Stimulated activated CD4-positive, alpha-beta T cell treated with anti-CD3 and anti-CD28 coated beads, Interleukin-15, amount 100 ng/mL, for 48 hours (primary cell): ENCODE results near the gene CSMD2.

Experiments used
- DNase-seq, 2 donors: peaks; one replicate each; pipeline ENCODE4 v3.0.0-alpha.2; 2020; ENCODE audit warnings: low read depth in 2 of 2

Gene CSMD2

DNA sequence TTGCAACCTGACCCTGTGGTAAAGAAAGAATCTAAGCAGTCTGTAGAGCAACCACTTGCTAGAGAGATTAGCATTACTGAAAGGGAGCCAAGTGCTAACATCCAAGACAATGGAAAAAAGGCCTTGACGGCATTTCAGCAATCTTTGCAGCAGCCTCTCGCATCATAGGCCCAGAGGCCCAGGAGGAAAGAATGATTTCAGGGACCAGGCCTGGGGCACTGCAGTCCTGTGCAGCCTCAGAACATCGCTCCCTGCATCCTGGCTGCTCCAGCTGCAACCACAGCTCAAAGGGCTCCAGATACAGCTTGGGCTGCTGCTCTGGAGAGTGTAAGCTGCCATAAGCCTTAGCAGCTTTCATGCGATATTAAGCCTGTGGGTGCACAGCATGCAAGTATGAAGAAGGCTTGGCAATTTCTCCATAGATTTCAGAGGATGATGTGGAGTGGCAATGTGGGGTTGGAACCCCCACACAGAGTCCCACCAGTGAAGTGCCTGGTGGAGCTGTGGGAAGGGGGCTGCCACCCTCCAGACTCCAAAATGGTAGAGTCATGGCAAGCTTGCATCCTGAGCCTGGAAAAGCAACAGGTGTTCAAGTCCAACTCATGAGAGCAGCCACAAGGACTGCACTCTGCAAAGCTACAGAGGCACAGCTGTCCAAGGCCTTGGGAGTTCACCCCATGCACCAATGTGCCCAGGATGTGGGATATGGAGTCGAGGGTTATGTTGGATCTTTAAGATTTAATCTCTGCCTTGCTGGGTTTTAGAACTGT, 411.8 kb downstream of the CSMD2 start:
- no peak for DNase-seq

DNA sequence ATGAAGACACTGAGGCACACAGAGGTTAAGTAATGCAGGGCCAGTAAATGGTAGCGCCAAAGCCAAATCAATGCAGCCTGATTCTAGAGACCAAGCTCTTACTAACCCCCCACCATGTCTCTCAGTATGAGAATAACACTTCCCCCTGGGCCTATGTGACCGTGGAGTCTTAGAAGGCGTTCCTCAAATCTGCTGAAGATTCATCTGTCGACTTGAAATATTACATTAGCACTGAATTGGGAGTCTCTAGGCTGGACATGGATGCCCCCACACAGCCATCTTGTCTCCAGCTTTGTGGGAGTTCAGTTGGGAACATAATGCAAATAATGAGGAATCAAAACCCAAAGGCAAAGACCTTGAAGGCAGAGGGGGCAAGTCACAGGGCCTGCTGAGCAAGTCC, 419.1 kb downstream of the CSMD2 start:
- DNase-seq = no peak

DNA sequence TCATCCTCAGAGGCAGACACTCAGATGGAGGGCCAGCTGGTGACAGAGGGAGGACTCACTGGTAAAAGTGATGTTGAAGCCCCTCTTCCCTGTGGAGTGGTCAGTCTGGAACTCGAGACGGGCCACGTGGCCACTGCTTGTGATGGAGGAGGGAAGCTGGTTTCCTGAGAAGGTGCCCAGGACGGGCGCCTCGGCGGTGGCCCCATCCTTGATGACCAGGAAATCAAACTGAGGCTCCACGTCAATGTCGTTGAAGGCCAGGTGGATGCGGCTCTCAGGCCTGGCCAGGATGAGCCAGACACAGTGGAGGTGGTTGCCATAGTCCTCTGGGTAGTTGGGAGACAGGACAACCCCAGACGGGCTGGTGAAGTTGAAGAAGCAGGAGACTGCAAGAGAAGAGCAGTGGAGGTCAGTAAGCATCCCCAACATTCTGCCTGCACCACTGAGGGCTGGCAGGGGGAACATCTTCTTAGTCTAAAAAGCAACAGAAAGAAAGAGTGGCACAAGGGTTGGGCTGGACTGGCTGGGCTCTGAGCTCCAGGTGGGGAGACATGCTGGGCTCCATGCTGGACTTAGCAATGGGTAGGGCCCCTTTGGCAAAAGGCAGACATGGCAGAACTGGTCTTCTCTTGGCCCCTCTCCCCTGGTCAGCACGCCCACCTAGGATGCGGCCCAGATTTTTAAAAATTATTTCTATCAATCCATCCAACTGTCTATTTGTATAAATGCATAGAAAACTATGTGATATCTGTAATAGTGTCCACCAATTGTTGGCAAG, 421.6 kb downstream of the CSMD2 start:
- no peak for DNase-seq

DNA sequence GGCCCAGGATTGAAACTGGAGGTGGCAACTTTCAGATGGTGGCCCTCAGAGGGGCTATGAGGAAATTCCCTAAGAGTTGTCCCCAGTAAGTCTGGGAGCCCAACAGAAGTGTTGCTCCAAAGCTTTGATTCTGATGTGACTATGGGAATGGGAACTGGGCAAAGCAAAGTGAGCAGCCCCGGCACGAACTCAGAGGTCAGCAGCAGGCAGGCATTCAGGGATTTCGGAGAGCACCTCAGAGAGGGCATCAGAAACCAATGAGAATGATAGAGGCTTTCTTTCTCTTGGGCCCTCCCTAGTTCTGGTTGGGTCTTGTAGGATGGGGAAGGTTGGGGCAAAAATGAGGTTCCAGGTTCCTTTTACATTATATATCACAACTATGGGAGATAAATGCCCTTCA, 422.4 kb downstream of the CSMD2 start:
- no peak for DNase-seq

DNA sequence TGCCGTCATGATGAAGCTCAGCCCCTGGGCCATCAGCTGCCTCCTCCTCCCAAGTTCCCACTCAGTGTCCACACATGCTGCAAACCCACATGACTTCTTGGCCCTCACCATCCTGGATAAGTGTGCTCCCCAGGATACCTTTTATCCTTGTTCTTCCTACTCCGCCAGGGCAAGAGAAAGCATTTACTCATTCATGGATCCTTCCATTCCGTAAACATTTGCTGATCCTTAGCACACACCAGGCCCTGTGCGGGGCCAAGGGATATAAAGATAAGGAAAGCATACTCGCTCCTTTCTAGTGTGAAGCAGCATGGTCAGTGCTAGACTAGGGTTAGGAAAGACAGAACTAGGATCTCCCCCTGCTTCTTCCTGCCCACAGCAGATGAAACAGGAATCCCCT, 423.3 kb downstream of the CSMD2 start:
- DNase-seq = no peak

DNA sequence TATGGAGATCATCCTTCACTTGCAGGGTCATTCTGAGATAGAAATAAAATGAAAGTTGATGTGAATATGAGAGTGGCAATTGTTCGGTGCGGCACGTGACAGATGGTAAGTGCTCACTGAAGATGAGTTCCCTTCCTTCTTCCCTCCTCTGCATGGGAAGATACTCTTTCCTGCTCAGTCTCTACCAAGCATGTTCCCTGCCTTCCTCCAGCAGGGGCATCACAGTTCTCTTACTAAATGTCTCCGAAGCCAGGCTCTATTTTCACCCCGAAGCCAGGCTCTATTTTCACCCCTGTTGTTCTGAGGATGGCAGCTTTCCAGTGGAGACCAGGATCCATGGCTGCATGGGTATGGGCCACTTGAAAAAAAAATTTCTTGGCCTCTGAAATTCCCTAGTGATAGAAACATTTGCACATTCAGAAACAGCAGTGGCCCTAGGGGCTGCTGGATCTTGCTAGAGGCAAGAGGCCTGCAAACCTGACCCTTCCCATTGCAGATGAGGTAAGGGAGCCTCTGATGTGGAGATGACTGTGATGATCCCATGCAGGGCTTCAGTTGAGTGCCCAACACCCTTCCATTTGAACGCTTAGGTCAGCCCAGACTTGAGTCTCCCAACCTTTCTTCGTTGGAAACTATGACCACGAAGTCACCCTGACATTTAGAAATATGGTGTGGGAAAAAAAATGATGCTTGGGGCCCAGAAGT, 424.8 kb downstream of the CSMD2 start:
- no peak for DNase-seq

DNA sequence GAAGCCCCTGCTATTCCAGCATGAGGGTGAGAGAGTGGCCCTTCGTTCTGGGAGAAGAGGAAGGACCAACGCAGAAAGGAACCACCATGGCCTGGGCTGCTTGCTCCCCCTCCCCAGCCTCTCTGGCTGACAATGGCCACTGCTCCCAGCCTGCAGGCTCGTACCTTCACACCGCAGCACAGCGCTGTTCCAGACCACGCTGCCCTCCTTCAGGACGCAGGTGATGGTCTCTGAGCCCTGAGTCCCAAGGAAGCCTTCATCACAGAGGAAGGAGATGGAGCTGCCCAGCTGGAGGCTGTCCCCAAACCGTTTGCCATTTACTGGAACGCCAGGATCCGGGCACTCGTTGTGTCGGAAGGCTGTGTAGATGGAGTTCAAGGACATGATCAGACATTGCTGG, 426.1 kb downstream of the CSMD2 start:
- DNase-seq = no peak

DNA sequence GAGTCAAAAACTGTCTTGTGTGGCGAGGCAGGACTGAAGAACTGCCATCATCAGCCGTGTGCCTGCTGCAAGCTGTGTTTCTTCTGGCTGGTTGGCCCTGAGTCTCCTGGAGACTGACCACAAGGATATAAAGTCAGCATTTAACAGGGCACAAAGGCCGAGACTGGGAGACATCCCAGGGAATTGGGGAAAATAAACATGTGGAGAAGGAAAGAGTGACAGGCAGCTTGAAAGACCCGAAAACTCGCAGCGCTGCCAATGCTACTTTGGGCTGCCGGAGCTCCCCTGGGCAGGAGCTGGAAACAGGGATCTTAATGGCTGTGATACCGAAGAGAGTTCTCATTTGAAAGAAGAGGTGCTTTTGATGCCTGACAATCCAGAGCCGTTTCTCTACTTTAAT, 426.5 kb downstream of the CSMD2 start:
- no peak for DNase-seq

DNA sequence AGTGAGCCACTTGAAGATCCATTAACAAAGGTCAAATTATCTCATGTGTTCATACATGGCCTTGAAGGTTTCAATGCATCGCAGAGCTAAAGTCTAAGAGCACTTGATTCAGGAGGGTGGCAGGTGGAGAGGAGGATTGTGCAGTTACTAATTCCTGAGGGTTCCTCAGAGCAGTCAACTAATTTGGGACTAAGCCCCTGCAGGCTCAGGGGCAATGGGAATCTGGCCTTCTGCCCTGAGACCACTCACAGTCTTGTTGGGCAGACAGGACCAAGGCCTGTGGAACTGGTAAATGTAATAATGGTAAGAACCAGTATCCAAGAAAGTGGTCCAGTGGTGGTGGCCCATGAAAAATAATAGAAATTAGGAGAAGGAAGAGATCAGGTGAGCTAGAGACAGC, 428.5 kb downstream of the CSMD2 start:
- no peak for DNase-seq

DNA sequence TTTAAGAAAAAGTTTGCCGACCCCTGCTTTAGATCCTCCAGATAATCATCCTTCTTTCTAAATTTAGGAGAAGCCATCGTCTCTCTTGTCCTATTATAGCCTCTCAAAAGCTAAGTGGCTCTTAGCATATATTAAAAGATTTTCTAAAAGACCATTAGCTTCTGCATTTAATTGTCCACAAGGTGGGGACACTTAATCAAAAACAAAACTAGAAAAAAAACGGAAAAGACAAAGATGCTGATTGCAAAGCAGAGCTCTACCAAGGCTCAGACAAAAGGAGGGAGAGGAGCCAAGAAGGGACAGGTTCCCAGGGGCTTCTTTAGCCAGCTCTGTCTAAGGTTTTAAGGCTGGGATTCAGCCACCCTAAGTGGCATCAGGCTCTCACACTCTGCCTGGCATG, 429.4 kb downstream of the CSMD2 start:
- DNase-seq = no peak

DNA sequence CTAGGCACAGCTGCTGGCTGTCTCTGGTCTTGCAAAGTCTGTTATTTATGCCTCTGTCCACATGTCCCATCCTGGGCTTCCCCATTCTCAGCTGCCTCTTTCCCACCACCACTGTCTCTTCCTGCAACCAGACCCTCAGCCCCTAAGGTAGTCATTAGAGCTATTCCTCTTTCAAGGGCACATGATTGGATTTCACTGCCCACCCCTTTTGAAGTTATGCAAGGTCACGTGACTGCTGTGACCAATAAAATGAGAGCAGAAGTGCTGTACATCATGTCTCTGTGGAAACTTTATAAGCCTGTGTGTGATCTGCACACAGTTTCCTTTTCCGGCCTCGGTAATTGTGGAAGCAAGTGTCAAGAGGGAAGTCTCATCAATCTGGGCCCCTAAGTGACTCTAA, 437.7 kb downstream of the CSMD2 start:
- no peak for DNase-seq

DNA sequence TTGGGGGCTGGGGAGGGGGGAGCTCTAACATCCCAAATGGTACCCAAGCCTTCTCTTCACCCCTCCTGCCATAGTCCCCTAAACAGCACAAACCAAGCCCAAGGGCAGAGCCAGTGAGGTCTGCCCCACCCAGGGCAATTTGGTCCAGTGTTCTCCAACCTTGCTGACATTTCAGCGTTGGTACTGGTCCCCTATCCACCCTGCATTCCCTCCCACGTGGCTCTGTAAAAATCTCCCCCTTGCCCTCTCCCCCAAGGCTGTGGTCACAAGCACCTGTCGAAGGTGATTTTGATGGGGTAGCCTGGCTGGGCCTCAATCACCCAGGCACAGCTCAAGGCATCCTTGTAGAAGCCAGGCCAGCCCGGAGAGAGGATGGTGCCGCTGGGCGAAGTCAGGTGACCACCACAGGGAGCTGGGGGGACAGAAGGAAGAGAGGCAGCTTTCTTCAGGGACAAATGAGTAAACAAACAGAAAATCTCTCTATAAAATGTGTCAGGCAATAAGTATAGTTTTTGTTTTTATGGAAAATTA, 438.7 kb downstream of the CSMD2 start:
- DNase-seq = no peak

DNA sequence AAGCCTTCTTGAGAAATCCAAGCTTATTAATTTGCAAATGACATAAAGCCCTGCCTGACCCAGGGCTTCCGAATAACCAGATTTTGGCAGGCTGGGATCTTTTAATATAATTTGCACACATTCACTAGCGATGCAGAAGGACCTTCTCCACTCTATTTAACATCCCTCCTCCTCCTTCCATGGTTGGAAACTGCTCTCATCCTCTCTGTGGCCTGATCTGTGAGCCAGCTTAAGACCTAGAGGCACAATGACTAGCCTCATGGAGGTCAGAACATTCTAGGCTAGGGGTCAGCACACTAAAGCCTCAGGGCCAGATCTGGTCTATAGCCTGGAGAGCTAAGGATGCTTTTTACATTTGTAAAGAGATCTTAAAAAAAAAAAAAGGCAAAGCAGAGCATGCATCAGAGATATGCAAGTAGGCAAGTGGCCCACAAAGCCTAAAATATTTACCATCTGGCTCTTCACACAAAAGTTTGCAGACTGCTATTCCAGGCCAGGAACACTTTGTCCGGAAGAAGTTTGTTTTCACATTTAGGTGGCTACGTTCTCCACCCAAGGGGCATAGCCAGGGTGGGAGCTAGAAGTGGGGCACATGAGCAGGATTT, 439.4 kb downstream of the CSMD2 start:
- DNase-seq = no peak

DNA sequence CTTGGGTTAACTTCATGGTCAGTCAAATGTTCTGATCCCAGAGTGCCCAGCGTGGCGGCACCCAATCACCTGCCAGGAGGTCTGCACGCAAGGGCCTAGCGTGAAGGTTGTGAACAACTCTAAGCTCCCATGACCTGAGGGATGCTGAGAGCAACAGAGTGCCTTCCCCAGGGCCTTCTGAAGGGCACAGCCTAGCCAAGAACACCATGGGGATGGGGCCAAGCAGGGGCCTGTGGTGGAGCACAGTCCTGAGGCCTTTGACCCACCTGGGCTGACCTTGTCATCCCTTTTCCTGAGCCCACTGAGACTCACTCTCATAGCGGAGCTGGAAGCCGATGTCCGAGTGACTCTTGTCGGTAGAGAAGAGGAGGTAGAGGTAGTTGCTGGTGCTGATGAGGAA, 440.0 kb downstream of the CSMD2 start:
- DNase-seq = no peak

DNA sequence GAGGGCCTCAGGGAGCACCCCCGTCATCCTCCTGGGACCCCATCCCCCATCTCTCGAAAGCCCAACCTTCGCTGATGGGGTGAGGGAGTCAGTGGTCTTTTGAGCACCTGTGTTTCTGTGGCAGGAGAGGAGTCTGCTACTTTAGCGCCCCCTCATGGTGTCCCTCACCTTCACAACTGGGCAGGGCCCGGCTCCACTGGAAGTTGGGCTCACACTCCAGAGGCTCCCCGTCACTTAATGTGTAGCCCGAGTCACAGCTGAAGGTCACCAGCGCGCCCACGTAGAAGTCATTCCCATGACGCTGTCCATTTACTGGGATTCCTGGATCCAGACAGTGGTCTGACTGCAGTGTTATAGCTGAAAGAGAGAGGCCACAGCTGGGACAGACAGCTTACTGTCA, 440.7 kb downstream of the CSMD2 start:
- DNase-seq = no peak

DNA sequence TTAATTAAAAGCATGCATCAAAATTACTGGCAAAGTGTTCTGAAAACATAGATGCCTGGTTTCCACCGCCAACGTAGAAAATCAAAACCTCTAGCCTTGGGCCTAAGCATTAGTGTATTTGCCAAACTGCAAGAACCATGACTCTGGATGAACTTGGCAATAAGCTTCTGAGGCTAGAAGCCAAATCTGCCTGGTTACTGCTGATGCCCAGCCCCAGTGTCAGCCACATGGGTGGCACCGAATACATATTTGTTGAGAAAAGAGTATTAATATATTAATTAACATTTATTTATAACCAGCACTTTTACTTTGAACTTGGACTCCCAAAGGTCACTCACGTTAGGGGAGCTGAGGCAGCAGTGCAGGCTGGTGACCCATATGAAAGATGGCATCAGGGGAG, 441.8 kb downstream of the CSMD2 start:
- no peak for DNase-seq

DNA sequence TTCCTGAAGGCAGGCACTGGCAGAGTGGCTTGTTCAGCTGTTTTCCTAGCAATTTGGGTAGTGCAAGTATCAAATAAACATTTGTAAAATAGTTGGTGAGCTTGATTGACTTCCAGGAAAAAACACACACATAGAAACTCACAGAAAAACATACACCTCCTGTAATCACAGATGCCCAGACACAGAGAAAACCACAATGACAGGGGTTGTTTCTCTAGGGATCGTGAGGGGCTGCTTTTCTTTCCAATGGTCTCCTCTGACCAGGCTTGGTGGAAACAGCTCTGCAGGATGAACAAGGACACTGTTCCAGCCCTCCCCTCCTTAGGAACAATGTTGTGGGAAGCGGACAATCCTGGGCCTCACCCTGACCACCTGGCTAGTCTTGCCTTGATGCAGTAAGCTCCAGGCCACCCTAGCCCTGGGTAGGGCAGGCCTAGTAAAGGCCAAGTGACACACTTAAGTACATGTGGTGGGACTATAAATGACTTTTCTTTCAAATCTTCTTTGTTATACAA, 443.7 kb downstream of the CSMD2 start:
- DNase-seq = no peak

DNA sequence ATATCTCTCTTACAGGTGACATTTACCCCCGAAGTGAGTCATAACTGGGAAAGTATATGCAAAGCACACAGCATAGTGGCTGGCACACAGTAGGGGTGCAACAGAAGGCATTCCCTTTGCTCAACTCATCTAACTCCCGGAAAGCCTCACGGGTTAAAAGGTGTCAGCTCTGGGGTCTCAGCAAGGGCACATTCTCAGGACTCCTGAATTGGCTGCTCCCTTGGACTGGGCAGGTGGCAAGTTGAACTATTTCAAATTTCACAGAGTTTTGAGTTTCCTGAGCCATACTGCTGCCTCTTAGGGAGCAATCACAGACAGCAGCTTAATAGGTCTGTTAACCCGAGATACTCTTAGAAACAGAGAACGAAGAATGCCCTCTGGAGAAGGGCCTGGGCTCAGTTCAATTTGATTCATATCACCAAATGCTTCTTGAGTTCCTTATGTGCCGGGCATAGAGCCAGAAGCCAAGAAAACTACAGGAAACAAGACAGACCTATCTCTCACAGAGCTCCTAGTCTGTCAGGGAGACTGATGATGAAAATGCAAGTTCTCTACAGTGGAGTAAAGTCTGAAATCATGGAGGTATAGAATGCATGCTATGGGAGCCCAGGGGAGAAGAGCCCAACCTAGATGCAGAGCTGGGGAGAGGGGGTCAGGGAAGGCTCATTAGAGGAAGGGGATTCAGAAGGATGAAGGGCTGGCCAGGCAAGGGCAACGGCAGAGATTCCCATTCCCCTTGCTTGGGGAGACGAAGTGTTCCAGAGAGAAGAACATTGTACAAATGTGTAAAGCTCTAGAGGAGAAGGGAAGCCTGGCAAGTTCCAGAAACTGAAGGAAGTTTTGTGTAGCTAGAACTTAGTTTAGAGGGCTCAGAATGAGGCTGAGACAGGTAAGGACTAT, 445.0 kb downstream of the CSMD2 start:
- DNase-seq = no peak

DNA sequence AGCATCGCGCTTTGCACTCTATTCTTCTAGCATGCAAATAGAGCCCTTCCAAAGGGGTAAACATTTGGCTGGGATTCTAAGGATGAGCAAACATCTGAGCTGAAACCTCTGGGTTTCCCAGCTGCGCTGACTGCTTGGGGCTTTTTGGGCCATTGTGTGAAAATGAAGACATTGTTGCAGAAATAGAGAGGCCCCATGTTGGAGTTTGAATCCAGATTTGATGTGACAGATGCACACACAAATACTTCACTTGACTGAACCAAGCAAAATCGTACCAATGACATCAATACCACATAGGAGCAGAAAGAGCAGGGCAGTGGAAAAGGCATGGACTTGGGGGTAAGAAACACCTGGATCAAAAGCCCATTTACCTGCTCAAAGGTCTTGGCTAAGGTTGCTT, 445.7 kb downstream of the CSMD2 start:
- DNase-seq = no peak

DNA sequence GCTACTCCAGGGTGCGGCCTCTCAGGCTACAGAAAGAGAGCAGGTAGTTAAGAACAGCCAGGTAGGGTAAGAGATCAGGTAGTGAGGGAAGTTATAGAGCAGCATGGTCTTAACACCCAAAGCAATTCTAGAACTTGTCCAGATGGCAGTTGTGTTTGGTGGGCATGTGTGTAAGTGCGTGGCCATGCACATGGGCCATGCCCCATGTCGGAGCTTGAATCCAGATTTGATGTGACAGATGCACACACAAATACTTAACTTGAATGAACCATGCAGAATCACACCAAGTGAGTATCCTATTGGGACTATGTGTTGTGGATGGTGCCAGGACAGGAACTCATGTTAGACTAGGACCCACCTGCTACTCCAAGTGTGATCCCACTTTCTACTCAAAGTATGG, 446.8 kb downstream of the CSMD2 start:
- DNase-seq = no peak
